ENCODE results near the gene ZMIZ2. TPM values are rescaled to one million over a fixed set of nuclear protein-coding genes. Genes with fewer than 3 reads are reported as not detected.

ZMIZ2 gene
- total RNA-seq, 2 donors from 2014 or later, result 30.9 to 50.4 TPM

DNA sequence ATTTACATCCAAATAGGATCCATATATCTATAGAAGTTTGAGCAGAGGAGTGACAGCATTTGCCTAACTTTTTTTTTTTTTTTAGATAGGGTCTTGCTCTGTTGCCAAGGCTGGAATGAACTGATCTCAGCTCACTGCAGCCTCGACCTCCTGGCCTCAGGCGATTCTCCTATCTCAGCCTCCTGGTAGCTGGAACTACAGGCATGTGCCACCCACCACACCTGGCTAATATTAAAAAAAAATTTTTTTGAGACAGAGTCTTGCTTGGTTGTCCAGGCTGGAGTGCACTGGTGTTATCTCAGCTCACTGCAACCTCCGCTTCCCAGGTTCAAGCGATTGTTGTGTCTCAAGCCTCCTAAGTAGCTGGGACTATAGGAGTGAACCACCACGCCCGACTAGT lies 62.9 kb downstream of the ZMIZ2 start:
- WGBS, 2 donors, result 89 to 96% methylated on average over 6 of the region's 6 CpGs
- intact Hi-C loops (cut with DNase I), result no loop called here
- Histone ChIP-seq H3K4me1 (no peaks in the 10 kb centered on the region), H3K27ac (no peak overlapping the region), H3K27me3 (no peaks in the 10 kb centered on the region), H3K4me3 (no peak overlapping the region), H3K36me3 (replicated peaks in 1 of 2; ENCODE audit: insufficient read depth in 1 of 2, low read depth in 2 of 2) (no peaks in the 10 kb centered on the region), H3K9me3 (no peaks in the 10 kb centered on the region)
- TF ChIP-seq, protein P1, sequence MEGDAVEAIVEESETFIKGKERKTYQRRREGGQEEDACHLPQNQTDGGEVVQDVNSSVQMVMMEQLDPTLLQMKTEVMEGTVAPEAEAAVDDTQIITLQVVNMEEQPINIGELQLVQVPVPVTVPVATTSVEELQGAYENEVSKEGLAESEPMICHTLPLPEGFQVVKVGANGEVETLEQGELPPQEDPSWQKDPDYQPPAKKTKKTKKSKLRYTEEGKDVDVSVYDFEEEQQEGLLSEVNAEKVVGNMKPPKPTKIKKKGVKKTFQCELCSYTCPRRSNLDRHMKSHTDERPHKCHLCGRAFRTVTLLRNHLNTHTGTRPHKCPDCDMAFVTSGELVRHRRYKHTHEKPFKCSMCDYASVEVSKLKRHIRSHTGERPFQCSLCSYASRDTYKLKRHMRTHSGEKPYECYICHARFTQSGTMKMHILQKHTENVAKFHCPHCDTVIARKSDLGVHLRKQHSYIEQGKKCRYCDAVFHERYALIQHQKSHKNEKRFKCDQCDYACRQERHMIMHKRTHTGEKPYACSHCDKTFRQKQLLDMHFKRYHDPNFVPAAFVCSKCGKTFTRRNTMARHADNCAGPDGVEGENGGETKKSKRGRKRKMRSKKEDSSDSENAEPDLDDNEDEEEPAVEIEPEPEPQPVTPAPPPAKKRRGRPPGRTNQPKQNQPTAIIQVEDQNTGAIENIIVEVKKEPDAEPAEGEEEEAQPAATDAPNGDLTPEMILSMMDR (IDR thresholded peaks at IDR 0.05), result no peak
- TF ChIP-seq POLR2A (IDR thresholded peaks at IDR 0.05), result no peak
- ATAC-seq (no peak), DNase-seq (no peak)

DNA sequence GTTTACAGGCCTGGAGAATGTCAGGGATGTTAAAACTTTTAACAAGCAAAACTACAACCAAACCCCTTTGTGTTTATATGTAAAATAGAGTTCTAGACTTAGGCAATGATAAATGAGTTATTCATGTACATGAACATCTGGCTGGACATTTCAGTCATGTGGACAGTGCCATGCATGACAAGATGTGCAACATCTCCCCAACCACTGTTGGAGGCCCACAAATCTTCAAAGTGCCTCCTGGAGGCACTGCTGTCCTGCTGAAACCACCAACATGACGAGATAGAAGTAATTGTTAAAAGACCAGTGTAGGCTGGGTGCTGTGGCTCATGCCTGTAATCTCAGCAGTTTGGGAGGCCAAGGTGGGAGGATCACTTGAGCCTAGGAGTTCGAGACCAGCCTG lies 66.3 kb downstream of the ZMIZ2 start:
- H3K4me1 ChIP-seq, result no peaks in the 10 kb centered on the region
- no peaks in the 10 kb centered on the region for H3K27me3 ChIP-seq
- TF ChIP-seq, protein P1 (IDR thresholded peaks at IDR 0.05), result no peak
- no peak for TF ChIP-seq POLR2A (IDR thresholded peaks at IDR 0.05)
- H3K9me3 ChIP-seq, result no peaks in the 10 kb centered on the region
- H3K4me3 ChIP-seq, result no peak overlapping the region
- no peak for ATAC-seq
- intact Hi-C loops (cut with DNase I), result no loop called here
- 96 to 97% methylated on average over 2 of the region's 2 CpGs for WGBS, 2 donors
- no peaks in the 10 kb centered on the region for H3K36me3 ChIP-seq (replicated peaks in 1 of 2; ENCODE audit: insufficient read depth in 1 of 2, low read depth in 2 of 2)
- no peak overlapping the region for H3K27ac ChIP-seq
- DNase-seq, result no peak

DNA sequence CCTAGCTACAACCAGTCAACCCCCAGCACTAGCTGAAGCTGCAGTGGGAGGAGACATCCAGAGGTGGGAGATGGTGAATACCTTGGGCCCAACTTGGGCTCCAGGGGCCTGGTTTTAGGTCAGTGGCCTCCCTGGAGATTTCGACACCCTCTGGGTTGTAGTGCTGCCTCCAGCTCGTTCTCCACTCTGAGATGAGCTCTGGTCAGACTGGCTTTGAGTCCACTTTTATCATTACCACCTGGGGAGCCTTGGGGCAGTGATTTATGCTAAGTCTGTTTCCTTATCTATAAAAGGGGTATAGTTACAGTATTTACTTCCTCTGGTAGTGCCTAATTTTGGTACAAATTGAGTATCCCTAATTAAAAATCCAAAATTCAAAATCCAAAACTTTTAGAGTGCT lies 70.6 kb downstream of the ZMIZ2 start:
- H3K27me3 ChIP-seq, result no peaks in the 10 kb centered on the region
- intact Hi-C loops (cut with DNase I), result no loop called here
- no peak for TF ChIP-seq POLR2A (IDR thresholded peaks at IDR 0.05)
- TF ChIP-seq, protein P1 (IDR thresholded peaks at IDR 0.05), result no peak
- H3K36me3 ChIP-seq (replicated peaks in 1 of 2; ENCODE audit: insufficient read depth in 1 of 2, low read depth in 2 of 2), result no peaks in the 10 kb centered on the region
- WGBS, 2 donors, result 71 to 83% methylated on average over 2 of the region's 2 CpGs
- H3K27ac ChIP-seq, result no peak overlapping the region
- H3K9me3 ChIP-seq, result no peaks in the 10 kb centered on the region
- no peaks in the 10 kb centered on the region for H3K4me1 ChIP-seq
- DNase-seq (no peak), ATAC-seq (no peak)
- H3K4me3 ChIP-seq, result no peak overlapping the region

Other genes with a start within 250 kb of the ZMIZ2 start
- under 1 TPM in 1 of 2 donors, not detected in 1; 0.52 TPM for gene NPC1L1, start 207.5 kb upstream of the ZMIZ2 start, total RNA-seq
- gene DDX56, start 174.9 kb upstream of the ZMIZ2 start, total RNA-seq, result 10 to 100 TPM; 32.2 to 54.1 TPM
- gene TMED4, start 166.6 kb upstream of the ZMIZ2 start, total RNA-seq, result 10 to 100 TPM; 52.4 to 65.6 TPM
- 10 to 100 TPM; 36.1 to 46.1 TPM for gene OGDH, start 142.2 kb upstream of the ZMIZ2 start, total RNA-seq
- gene PPIA, start 47.8 kb downstream of the ZMIZ2 start, total RNA-seq, result 100 to 1,000 TPM; 352 to 366 TPM
- 10 to 100 TPM; 46.5 to 59.9 TPM for gene H2AZ2, start 99.2 kb downstream of the ZMIZ2 start, total RNA-seq
- 10 to 100 TPM; 10.5 to 10.9 TPM for gene PURB, start 136.7 kb downstream of the ZMIZ2 start, total RNA-seq
- 1 to 10 TPM; 2.3 to 3.3 TPM for gene MYO1G, start 230.2 kb downstream of the ZMIZ2 start, total RNA-seq